ENCODE data around the gene PATZ1. TPM values are rescaled to one million over a fixed set of nuclear protein-coding genes. Genes with fewer than 3 reads are reported as not detected.

The PATZ1 gene
- polyA plus RNA-seq, 2 of the 4 experiments (the other 2 are of a cell fraction): 16.4 to 18.2 TPM

- Histone ChIP-seq H3K4me2 (no peak overlapping the region), H3K27ac (no peak overlapping the region), H3K9me3 (no peaks in the 10 kb centered on the region), H3K4me3 (no peak overlapping the region), H3K4me1 (peaks cover 8% of the 10 kb centered on the region)
- ATAC-seq (no peak), FAIRE-seq (no peak), DNase-seq (ENCODE audit: low read depth in 1 of 2, low spot score in 1 of 2) (no peak)
- CTCF ChIA-PET: interaction anchor here (2.7 kb wide), 1 partner anchor 13 kb away, joined by 13 read pairs; no protein-coding TSS in a partner anchor
- TF ChIP-seq SMC3 (IDR thresholded peaks at IDR 0.05) (no peak), RCOR1 (IDR thresholded peaks at IDR 0.05; ENCODE audit: low read depth, low read length) (no peak), NFE2L2 (conservative IDR thresholded peaks at IDR 0.05; ENCODE audit: low read length) (no peak), RARB (CRISPR knock-in tag; IDR thresholded peaks at IDR 0.05) (no peak), NR3C1 (IDR thresholded peaks at IDR 0.05) (no peak)
- POLR2A ChIA-PET: no interaction called here
- WGBS (ENCODE audit: missing lambda C conversion rate): 74% methylated on average over 8 of the region's 8 CpGs
Observed at GRCh38 chr22:31286360-31287255, 59.5 kb downstream of the PATZ1 start.

DNA sequence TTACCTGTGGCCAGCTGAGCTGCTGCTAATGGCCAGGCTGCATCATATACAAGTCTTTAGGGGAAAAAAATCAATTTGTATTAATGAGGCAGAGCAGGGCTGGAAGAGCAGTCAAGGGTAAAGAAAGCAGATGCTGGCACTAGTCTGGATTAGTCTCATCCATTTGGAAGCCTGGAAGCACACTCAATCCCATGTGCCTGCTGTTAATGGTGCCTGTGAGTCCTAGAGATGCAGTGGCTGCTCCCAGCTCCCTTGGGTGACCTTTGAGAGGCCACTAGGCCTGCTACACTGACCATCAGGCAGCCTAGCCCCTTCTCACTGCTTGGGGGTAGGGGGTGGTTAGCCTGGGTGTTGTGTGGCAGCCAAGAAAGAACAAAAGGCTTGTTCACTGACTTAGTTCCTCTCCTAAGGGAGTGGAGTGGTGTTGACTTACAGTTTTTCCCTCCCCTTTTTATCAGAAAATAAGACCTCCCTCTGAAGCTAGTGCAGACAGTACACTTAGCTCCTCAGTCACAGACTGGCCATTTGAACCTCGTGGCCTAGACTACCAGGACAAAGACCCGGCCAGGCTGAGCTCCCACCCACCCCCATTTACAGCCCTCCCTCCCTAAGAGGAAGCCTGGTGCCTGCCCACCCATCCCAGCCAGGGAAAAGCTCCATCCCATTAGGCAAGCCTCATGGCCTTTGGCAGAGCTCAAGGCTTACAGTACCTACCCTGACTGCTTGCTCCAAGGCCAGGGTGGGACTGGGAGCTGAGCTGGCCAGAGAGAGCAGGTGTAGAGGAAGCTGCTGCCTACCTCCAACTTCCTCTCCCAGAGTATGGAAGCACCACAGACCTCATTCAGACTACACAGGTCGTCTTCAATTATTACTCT is 61.6 kb downstream of the PATZ1 start:
- no peaks in the 10 kb centered on the region for H3K9me3 ChIP-seq
- H3K4me1 ChIP-seq: no peaks in the 10 kb centered on the region
- FAIRE-seq (no peak), ATAC-seq (no peak), DNase-seq (ENCODE audit: low read depth in 1 of 2, low spot score in 1 of 2) (no peak)
- TF ChIP-seq CBX2 (IDR thresholded peaks at IDR 0.05; ENCODE audit: borderline replicate concordance, low read depth) (no peak), CHD4 (IDR thresholded peaks at IDR 0.05; ENCODE audit: borderline replicate concordance) (no peak)
- POLR2A ChIA-PET: no interaction called here
- H3K4me2 ChIP-seq: no peak overlapping the region
- CTCF ChIA-PET: interaction anchor here (0.9 to 2.7 kb wide), 2 partner anchors 11 to 73 kb away, joined by 5 to 13 read pairs; partner anchors contain the start of gene LIMK2
- no peak overlapping the region for H3K27ac ChIP-seq
- WGBS (ENCODE audit: missing lambda C conversion rate): 19% methylated on average over 3 of the region's 3 CpGs
- no peak overlapping the region for H3K4me3 ChIP-seq

DNA sequence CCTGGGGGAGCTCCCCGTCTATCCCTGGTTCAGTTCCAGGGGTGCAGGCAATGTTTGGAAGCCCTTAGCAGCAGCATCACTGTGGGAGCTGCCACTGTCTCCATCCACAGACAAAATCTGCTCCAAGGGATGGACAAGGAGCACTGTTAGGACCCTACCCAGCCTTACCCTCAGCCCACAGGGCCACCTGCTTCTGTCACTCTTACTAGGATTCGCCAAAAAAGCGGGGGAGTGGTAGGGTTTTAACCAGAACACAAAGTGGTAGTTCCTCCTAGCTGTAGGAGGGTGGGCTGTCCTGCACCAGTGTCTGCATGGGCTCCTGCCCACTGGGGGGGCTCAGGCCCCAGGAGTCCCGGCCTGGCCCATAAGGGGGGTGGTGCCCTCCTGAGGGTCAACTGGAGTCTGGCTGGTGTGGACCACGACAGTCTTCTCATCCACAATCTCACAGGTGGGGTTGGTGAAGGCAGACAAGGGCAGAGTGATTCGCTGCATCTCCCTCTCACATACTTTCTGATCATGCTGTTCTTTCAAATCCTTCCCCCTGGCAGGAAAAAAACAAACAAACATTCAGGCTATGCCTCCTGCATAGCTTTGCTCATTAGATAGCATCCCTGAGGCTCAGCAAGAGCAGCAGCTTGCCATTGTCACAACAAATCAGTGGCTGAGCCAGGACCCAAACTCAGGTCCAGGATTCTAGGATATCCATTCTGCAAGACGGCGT is 63.2 kb downstream of the PATZ1 start:
- ChIA-PET POLR2A (no interaction called here), CTCF (interaction anchor here (1.3 to 2.1 kb wide), 2 partner anchors 10 to 52 kb away, joined by 3 to 25 read pairs; no protein-coding TSS in a partner anchor)
- H3K27ac ChIP-seq: no peak overlapping the region
- no peak for ATAC-seq
- no peaks in the 10 kb centered on the region for H3K9me3 ChIP-seq
- H3K4me2 ChIP-seq: no peak overlapping the region
- DNase-seq (ENCODE audit: low read depth in 1 of 2, low spot score in 1 of 2): no peak
- H3K4me3 ChIP-seq: no peak overlapping the region
- no peak for TF ChIP-seq HOXB13 (CRISPR knock-in tag; IDR thresholded peaks at IDR 0.05; ENCODE audit: low read depth)
- FAIRE-seq: no peak
- WGBS (ENCODE audit: missing lambda C conversion rate): 66% methylated on average over 7 of the region's 8 CpGs
- no peaks in the 10 kb centered on the region for H3K4me1 ChIP-seq

GRCh38 chr22:31281733-31282132 is 64.4 kb downstream of the PATZ1 start:
- no peak overlapping the region for H3K4me2 ChIP-seq
- 66% methylated on average over 4 of the region's 4 CpGs for WGBS (ENCODE audit: missing lambda C conversion rate)
- no peak overlapping the region for H3K27ac ChIP-seq
- no peak for ATAC-seq
- TF ChIP-seq ATOH8 (CRISPR knock-in tag; IDR thresholded peaks at IDR 0.05; ENCODE audit: low read depth) (no peak), MAFK (IDR thresholded peaks at IDR 0.05; ENCODE audit: partially characterized antibody) (no peak), SREBF2 (IDR thresholded peaks at IDR 0.05) (no peak), KDM1A (IDR thresholded peaks at IDR 0.05; ENCODE audit: low read depth) (no peak), FOSB (CRISPR knock-in tag; IDR thresholded peaks at IDR 0.05) (no peak), ZSCAN20 (CRISPR knock-in tag; IDR thresholded peaks at IDR 0.05) (no peak)
- TF ChIP-seq, protein P1, sequence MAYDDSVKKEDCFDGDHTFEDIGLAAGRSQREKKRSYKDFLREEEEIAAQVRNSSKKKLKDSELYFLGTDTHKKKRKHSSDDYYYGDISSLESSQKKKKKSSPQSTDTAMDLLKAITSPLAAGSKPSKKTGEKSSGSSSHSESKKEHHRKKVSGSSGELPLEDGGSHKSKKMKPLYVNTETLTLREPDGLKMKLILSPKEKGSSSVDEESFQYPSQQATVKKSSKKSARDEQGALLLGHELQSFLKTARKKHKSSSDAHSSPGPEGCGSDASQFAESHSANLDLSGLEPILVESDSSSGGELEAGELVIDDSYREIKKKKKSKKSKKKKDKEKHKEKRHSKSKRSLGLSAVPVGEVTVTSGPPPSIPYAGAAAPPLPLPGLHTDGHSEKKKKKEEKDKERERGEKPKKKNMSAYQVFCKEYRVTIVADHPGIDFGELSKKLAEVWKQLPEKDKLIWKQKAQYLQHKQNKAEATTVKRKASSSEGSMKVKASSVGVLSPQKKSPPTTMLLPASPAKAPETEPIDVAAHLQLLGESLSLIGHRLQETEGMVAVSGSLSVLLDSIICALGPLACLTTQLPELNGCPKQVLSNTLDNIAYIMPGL (CRISPR knock-in tag; IDR thresholded peaks at IDR 0.05; ENCODE audit: borderline replicate concordance): no peak
- POLR2A ChIA-PET: no interaction called here
- CTCF ChIA-PET: interaction anchor here (0.7 to 2.1 kb wide), 3 partner anchors 9 to 133 kb away, joined by 3 to 25 read pairs (median 3); partner anchors contain the start of gene PIK3IP1
- H3K4me3 ChIP-seq: no peak overlapping the region
- H3K4me1 ChIP-seq: no peaks in the 10 kb centered on the region
- DNase-seq (ENCODE audit: low read depth in 1 of 2, low spot score in 1 of 2): no peak
- no peaks in the 10 kb centered on the region for H3K9me3 ChIP-seq
- no peak for FAIRE-seq

Measured in A549 (cell line).